Neural progenitor cell (in vitro differentiated cells): ENCODE data around the gene LSP1.

ENCODE experiments used
- EZH2phosphoT487 ChIP-seq: fragments of 200-600 bp; sonication (generic); IDR thresholded peaks from 2 replicates; pipeline ENCODE4 v1.6.1; 2017; ENCODE audit warnings: antibody characterized with exemption
- TF ChIP-seq, protein P1 (sequence below): fragments of 200-600 bp; sonication (generic); IDR thresholded peaks from 2 replicates; pipeline ENCODE4 v1.5.1; 2017; ENCODE audit warnings: antibody characterized with exemption, mild to moderate bottlenecking

DNA sequence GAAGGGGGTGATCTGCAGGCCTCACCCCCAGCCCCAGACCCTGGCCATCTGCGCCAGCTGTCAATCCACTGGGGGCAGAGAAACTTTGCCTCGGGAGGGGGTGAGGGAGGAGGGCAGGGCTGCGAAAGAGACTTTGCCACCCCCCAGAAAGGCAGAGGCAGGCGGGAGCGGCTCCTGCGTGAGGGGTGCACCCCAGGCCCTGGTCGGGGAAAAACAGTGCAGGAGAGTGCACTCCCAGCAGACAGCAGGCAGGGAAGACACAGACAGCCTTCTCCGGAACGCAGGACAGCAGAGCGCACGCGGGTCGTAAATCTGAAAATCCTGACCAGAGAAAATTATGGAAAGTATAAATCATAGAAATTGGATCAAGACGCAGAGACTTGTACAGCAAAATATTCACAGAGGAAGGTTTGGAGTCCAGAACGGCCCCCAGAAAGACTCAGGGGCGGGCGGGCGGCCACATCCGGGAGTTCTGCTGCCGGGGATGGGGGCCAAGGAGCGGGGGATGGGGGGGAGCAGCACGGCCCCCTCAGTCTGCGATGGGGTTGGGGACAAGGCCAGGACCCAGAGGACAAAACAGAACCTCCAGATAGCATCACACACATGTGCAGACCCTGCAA is 86.2 kb downstream of the LSP1 start:
- TF ChIP-seq, protein P1, sequence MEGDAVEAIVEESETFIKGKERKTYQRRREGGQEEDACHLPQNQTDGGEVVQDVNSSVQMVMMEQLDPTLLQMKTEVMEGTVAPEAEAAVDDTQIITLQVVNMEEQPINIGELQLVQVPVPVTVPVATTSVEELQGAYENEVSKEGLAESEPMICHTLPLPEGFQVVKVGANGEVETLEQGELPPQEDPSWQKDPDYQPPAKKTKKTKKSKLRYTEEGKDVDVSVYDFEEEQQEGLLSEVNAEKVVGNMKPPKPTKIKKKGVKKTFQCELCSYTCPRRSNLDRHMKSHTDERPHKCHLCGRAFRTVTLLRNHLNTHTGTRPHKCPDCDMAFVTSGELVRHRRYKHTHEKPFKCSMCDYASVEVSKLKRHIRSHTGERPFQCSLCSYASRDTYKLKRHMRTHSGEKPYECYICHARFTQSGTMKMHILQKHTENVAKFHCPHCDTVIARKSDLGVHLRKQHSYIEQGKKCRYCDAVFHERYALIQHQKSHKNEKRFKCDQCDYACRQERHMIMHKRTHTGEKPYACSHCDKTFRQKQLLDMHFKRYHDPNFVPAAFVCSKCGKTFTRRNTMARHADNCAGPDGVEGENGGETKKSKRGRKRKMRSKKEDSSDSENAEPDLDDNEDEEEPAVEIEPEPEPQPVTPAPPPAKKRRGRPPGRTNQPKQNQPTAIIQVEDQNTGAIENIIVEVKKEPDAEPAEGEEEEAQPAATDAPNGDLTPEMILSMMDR: no peak
- TF ChIP-seq EZH2phosphoT487: no peak
